Peyer's patch (tissue), 4 donors: ENCODE measurements around the gene CDKAL1.

ENCODE experiments used
- POLR2A ChIP-seq, 2 donors: fragments of 450-650 bp; IDR thresholded peaks; one replicate each; pipeline ENCODE4 v1.5.1; 2017; ENCODE audit warnings: antibody characterized with exemption in 2 of 2, mild to moderate bottlenecking in 2 of 2, moderate library complexity in 2 of 2
- TF ChIP-seq, protein P1 (sequence below), 6 experiments: fragments of 450-650 bp in 4 of 6; fragments of 200-600 bp in 2 of 6; sonication (generic) in 1 of 6; IDR thresholded peaks; one replicate each; pipeline ENCODE4 v1.5.1; 2017 to 2019; ENCODE audit warnings: antibody characterized with exemption in 6 of 6, mild to moderate bottlenecking in 3 of 6, moderate library complexity in 1 of 6

GRCh38 chr6:20885076-20885475 is 350.8 kb downstream of the CDKAL1 start:
- TF ChIP-seq, protein P1, sequence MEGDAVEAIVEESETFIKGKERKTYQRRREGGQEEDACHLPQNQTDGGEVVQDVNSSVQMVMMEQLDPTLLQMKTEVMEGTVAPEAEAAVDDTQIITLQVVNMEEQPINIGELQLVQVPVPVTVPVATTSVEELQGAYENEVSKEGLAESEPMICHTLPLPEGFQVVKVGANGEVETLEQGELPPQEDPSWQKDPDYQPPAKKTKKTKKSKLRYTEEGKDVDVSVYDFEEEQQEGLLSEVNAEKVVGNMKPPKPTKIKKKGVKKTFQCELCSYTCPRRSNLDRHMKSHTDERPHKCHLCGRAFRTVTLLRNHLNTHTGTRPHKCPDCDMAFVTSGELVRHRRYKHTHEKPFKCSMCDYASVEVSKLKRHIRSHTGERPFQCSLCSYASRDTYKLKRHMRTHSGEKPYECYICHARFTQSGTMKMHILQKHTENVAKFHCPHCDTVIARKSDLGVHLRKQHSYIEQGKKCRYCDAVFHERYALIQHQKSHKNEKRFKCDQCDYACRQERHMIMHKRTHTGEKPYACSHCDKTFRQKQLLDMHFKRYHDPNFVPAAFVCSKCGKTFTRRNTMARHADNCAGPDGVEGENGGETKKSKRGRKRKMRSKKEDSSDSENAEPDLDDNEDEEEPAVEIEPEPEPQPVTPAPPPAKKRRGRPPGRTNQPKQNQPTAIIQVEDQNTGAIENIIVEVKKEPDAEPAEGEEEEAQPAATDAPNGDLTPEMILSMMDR (IDR thresholded peaks at IDR 0.05), result no peak
- TF ChIP-seq POLR2A (IDR thresholded peaks at IDR 0.05), result no peak
